Neural progenitor cell (in vitro differentiated cells): Measurements from ENCODE around the gene CAMK2D.

Experiments used
- EZH2 ChIP-seq: fragments of 200-600 bp; sonication (generic); IDR thresholded peaks from 2 replicates; pipeline ENCODE4 v1.6.1; 2017; ENCODE audit warnings: antibody characterized with exemption, mild to moderate bottlenecking, moderate library complexity
- TF ChIP-seq, protein P1 (sequence below): fragments of 200-600 bp; sonication (generic); IDR thresholded peaks from 2 replicates; pipeline ENCODE4 v1.5.1; 2017; ENCODE audit warnings: antibody characterized with exemption, mild to moderate bottlenecking

DNA sequence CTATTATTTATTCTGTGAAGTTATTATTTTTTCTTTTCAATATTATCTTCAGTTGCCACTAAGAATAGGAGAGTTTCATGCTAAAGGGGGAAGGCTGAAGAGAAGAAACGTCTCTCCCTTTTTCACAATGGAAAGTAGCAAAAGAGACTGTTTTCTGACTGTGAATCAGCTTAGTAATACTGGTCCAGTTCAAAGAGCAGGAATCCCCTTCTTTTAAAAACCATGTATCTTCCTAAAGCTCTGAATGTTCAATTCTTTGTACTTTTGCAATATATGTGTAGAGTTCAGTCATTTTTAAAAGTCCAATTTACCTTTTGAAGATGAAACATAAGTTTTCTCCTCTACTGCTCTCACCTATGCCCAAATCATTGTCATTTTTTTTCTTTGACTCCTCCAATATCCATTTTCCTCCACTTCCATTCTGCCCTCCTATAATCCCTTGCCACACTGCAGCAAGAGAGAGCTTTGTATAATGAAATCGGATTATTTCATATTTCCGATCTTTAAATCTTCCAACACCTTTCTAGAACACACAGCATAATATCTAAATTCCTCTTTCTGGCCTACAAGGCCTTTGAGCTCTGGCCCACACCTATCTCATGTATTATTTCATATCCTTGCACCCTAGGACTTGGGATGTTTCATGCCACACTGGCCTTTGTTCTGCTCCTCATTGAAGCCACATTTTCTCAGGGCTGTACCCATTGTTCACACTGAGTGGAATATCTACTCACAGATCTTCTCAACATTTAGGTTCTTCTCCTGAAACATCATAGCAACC, 195.3 kb downstream of the CAMK2D start:
- no peak for TF ChIP-seq EZH2
- TF ChIP-seq, protein P1, sequence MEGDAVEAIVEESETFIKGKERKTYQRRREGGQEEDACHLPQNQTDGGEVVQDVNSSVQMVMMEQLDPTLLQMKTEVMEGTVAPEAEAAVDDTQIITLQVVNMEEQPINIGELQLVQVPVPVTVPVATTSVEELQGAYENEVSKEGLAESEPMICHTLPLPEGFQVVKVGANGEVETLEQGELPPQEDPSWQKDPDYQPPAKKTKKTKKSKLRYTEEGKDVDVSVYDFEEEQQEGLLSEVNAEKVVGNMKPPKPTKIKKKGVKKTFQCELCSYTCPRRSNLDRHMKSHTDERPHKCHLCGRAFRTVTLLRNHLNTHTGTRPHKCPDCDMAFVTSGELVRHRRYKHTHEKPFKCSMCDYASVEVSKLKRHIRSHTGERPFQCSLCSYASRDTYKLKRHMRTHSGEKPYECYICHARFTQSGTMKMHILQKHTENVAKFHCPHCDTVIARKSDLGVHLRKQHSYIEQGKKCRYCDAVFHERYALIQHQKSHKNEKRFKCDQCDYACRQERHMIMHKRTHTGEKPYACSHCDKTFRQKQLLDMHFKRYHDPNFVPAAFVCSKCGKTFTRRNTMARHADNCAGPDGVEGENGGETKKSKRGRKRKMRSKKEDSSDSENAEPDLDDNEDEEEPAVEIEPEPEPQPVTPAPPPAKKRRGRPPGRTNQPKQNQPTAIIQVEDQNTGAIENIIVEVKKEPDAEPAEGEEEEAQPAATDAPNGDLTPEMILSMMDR = no peak
